GM18508 (cell line): ENCODE measurements around the gene YIF1A.
"Not testable (repeated sequence)": the region's sequence is repeated elsewhere in the genome, so short reads cannot be mapped to it uniquely, and the experiment has no call there.

Experiments used
- ATAC-seq: cut with Tn5 transposase; IDR thresholded peaks from one replicate; pipeline ENCODE4 v1.9.1; 2021; ENCODE audit warnings: moderate number of reproducible peaks; ENCODE audit not compliant: insufficient read depth, unreplicated experiment

The YIF1A gene

DNA sequence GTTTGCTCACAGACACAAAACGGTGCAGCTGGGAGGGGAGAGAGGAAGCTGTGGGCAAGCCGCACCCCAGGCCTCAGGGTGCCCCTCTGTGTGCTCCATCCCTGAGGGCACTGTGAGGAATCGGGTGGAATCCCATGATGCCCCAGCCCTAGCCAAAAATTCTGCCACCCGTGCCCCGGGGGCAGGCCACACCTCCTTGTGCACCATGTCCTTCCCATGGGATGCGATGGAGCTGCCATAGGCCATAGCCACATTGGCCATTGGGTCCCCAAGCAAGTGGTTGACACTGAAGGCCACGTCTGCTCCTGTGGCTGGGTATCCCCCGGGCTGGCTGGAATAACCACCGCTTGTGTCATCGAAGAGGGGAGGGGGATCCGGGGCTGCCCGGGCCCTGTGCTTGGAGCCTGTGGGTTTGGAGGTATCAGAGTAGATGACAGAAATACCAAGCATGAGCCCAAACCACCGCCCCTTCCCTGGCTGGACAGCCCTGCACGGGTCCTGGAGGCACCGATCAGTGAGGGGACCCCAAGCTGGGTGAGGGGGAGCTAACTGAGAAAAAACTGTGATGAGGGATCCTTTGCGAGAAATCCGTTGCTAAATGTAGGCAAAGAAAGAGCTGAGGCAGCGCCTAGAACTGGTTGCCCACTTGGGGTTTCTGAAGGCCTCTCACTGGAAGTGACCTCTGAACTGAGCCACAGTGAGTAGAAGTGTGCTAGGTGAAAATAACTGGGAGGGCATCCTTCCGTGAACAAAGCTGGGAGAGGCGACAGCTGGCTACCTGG is 863 bp downstream of the YIF1A start:
- ATAC-seq = no peak

- ATAC-seq = no peak
Observed at GRCh38 chr11:66287211-66287888, 1.6 kb downstream of the YIF1A start.

GRCh38 chr11:66286699-66287098 is 2.2 kb downstream of the YIF1A start:
- no peak for ATAC-seq

DNA sequence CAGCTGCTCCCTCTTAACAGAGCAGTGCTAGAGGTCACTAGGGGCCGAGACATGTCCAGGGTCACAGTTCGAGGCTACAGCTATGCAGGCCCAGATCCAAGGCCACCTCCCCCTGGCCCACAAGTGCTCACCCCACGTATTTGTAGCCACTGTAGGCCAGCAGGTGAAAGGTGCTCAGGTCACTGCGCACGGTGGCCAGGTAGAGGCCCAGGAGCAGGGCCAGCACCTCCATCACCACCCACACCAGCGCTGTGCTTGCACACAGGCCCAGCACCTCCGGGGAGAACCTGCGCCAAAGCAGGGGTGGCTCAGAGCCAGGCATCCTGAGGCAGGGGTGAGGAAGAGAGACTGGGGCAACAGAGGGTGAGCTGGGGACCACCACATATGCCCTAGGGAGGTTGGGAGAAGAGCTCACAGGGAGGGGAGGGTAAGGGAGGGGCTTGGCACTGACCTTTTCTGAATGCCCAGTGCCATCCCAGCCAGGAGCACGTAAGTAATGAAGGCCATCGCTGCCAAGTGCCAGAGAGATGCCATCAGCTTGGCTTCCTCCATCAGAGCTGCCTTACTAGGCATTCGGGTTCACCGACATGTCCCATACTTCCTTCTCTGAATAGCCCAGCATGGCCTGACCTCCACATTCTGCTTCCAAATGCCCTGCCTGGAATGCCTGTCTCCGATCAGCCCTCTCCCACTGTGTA is 3.5 kb downstream of the YIF1A start:
- no peak for ATAC-seq

DNA sequence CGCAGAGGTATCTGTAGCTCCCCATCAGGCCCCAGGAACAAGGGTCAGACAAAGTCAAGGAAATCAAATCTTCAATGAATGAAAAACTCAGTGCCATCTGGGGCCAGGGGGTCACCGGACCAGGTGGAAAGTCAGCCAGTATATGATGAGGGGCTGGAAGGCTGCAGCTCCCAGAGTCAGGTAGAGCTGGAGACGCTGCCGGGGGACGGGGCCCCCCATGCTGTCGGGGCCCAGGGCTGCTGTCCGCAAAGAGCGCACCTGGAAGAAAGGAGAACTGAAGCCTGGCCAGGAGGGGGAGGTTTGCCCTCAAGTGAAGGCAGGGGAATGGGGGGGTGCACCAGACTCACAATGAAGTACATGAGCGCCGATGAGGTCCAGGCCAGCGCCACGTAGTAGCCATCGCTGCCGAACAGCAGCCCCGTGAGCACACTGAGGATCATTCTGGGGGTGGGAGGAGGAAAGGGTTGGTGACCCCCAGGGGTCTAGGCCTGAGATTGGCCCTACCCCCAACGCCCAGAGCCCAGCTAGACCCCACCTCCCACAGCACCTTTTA is 4.3 kb downstream of the YIF1A start:
- no peak for ATAC-seq

DNA sequence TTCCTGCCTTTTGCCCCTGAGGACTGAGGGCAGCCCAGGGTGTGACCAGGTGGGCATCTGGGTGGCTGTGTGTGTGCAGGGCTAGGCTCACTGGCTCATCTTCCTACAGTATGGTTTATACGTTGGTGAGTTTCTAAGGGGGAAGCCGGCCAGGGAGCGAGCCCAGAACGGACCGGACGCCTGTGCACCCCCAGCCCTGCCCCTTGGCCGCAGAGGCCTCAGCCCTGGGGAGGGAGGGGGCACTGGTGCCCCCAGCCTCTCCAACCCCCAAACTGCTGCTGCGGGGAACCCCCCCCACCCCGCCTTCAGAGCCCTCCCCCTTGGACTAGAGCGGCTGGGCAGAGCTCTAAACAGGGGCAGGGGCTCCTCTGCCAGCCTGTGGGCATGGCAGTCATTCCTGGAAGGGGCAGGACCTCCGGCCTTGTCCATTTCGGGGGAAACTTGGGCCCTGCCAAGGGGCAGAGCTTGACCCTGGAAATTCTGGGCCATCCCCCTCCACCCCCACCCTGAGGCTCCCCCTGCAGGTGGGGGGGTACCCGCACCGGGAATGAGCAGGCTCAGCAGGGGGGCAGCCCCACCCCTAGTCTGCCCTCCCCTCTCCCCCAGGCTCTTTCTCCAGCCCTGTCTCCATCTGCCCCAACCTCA is 5.4 kb downstream of the YIF1A start:
- no peak for ATAC-seq

GRCh38 chr11:66282468-66283455 is 6.2 kb downstream of the YIF1A start:
- no peak for ATAC-seq

DNA sequence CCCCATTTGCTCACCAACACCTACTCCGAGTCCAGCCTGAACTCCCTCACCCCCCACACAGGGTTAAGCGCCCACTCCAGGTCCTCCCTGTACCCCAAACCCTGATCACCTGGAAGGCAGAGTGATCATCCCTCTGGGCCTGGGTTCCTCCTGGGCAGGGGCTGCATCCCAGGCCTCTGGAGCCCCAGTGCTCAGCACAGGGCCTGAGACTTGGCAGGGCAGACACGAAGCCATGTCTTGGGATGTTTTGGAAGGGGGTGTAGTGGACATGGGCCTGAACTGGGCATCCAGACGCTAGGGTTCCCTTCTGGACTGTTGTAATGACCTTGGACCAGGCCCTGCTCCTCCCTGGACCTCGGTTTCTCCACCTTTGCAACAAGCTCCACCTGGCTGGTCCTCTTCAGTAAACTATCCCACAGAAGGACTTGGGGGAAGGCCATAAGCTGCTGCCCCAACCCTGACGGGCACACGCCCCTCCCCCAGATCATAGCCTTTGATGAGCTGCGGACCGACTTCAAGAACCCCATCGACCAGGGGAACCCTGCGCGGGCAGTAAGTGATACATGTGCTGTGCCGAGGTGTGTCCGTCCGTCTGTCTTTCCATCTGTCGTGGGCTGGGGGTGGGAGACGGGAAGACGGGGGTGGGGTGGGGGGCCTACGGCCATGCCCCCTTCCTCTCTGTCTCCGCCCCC is 7.0 kb downstream of the YIF1A start:
- no peak for ATAC-seq

GRCh38 chr11:66281001-66281400 is 7.9 kb downstream of the YIF1A start:
- no peak for ATAC-seq

GRCh38 chr11:66280428-66280827 is 8.5 kb downstream of the YIF1A start:
- no peak for ATAC-seq

- ATAC-seq = no peak
Observed at GRCh38 chr11:66279092-66279734, 9.7 kb downstream of the YIF1A start.

- ATAC-seq = no peak
Observed at GRCh38 chr11:66278363-66279091, 10.4 kb downstream of the YIF1A start.

- no peak for ATAC-seq
Observed at GRCh38 chr11:66277471-66278362, 11.2 kb downstream of the YIF1A start, which contains the start of gene CNIH2. TSS of gene CNIH2 (plus strand) at chr11:66278175. CDS start at chr11:66278457, 282 bp downstream.

DNA sequence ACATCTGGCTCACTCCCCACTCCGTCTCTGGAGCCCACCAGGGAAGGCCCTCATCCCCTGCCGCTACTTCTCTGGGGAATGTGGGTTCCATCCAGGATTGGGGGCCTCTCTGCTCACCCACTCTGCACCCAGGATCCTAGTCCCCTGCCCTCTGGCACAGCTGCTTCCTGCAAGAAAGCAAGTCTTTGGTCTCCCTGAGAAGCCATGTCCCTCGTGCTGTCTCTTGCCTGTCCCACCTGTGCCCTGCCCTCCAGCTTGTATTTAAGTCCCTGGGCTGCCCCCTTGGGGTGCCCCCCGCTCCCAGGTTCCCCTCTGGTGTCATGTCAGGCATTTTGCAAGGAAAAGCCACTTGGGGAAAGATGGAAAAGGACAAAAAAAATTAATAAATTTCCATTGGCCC is 11.9 kb downstream of the YIF1A start:
- ATAC-seq = not testable (repeated sequence)

- ATAC-seq = not testable (repeated sequence)
Observed at GRCh38 chr11:66276619-66277018, 12.3 kb downstream of the YIF1A start.

- no peak for ATAC-seq
Observed at GRCh38 chr11:66275984-66276612, 12.8 kb downstream of the YIF1A start.
